ENCODE data around the gene MSRB1.

The MSRB1 gene

GRCh38 chr16:1983544-1984346 is 40.7 kb upstream of the MSRB1 start, which contains the start of gene GFER:
Gene GFER, plus strand, starts transcription at chr16:1984193. Its CDS starts 26 bp downstream, at chr16:1984219.
- Histone ChIP-seq H3K36me3 (peaks cover 36% of the 10 kb centered on the region), H3K4me3 (ENCODE audit: low read depth, low read length) (peak within 1 kb of the TSS; percentile 82), H3K27me3 (ENCODE audit: insufficient read depth, low read depth, severe bottlenecking) (no peaks in the 10 kb centered on the region), H3K9me3 (ENCODE audit: severe bottlenecking) (no peaks in the 10 kb centered on the region), H3K27ac (peak within 1 kb of the TSS; percentile 91)
- DNase-seq = peak; percentile 94
- TF ChIP-seq CTCF (IDR thresholded peaks at IDR 0.05; ENCODE audit: low read depth, low read length) = peak; percentile 67

- H3K36me3 ChIP-seq = peaks cover 43% of the 10 kb centered on the region
- no peaks in the 10 kb centered on the region for H3K27me3 ChIP-seq (ENCODE audit: insufficient read depth, low read depth, severe bottlenecking)
- peak overlapping the region; percentile 60 for H3K4me3 ChIP-seq (ENCODE audit: low read depth, low read length)
- no peaks in the 10 kb centered on the region for H3K9me3 ChIP-seq (ENCODE audit: severe bottlenecking)
- no peak; the same call in 1 of the 2 replicates for TF ChIP-seq CTCF (IDR thresholded peaks at IDR 0.05; ENCODE audit: low read depth, low read length)
- peak overlapping the region; percentile 91 for H3K27ac ChIP-seq
- DNase-seq = no peak
These were observed 40.1 kb upstream of the MSRB1 start for GRCh38 chr16:1982991-1983543.

GRCh38 chr16:1982013-1982433 is 39.0 kb upstream of the MSRB1 start:
- Histone ChIP-seq H3K9me3 (ENCODE audit: severe bottlenecking) (no peaks in the 10 kb centered on the region), H3K4me3 (ENCODE audit: low read depth, low read length) (no peak overlapping the region), H3K27ac (peak overlapping the region; percentile 91), H3K36me3 (peaks cover 49% of the 10 kb centered on the region), H3K27me3 (ENCODE audit: insufficient read depth, low read depth, severe bottlenecking) (no peaks in the 10 kb centered on the region)
- no peak for TF ChIP-seq CTCF (IDR thresholded peaks at IDR 0.05; ENCODE audit: low read depth, low read length)
- DNase-seq = peak; percentile 57

- H3K27ac ChIP-seq = peak within 1 kb of the TSS; percentile 91
- peak within 1 kb of the TSS; percentile 9; the same call in 1 of the 2 replicates for H3K4me3 ChIP-seq (ENCODE audit: low read depth, low read length)
- H3K36me3 ChIP-seq = peaks cover 49% of the 10 kb centered on the region
- no peaks in the 10 kb centered on the region for H3K9me3 ChIP-seq (ENCODE audit: severe bottlenecking)
- no peaks in the 10 kb centered on the region for H3K27me3 ChIP-seq (ENCODE audit: insufficient read depth, low read depth, severe bottlenecking)
- peak; percentile 69 for DNase-seq
- no peak for TF ChIP-seq CTCF (IDR thresholded peaks at IDR 0.05; ENCODE audit: low read depth, low read length)
These were observed 38.4 kb upstream of the MSRB1 start, which contains the start of gene NOXO1 for GRCh38 chr16:1981398-1981836. Gene NOXO1, minus strand, starts transcription at chr16:1981469. Its CDS starts 290 bp downstream, at chr16:1981179.

GRCh38 chr16:1980770-1981087 is 37.7 kb upstream of the MSRB1 start:
- Histone ChIP-seq H3K27me3 (ENCODE audit: insufficient read depth, low read depth, severe bottlenecking) (no peaks in the 10 kb centered on the region), H3K36me3 (peaks cover 49% of the 10 kb centered on the region), H3K9me3 (ENCODE audit: severe bottlenecking) (no peaks in the 10 kb centered on the region), H3K4me3 (ENCODE audit: low read depth, low read length) (no peak overlapping the region), H3K27ac (peak overlapping the region; percentile 91)
- DNase-seq = no peak
- TF ChIP-seq CTCF (IDR thresholded peaks at IDR 0.05; ENCODE audit: low read depth, low read length) = no peak
